Measurements from ENCODE around the gene CARMIL3. TPM values are rescaled to one million over a fixed set of nuclear protein-coding genes. Genes with fewer than 3 reads are reported as not detected.

Gene CARMIL3
- total RNA-seq, 1 donor, result not detected

Other genes starting within 250 kb of the CARMIL3 start
- gene DHRS4, start 98.2 kb upstream of the CARMIL3 start, total RNA-seq, result 38.3 and 39.7 TPM in 2 replicates
- gene DHRS4L2, start 63.1 kb upstream of the CARMIL3 start, total RNA-seq, result 11.7 and 13.2 TPM in 2 replicates
- not detected in 2 replicates for gene CPNE6, start 19.6 kb downstream of the CARMIL3 start, total RNA-seq
- 13.0 and 33.2 TPM in 2 replicates for gene PCK2, start 42.3 kb downstream of the CARMIL3 start, total RNA-seq
- 45.1 and 47.9 TPM in 2 replicates for gene DCAF11, start 62.8 kb downstream of the CARMIL3 start, total RNA-seq
- gene NRL, start 62.9 kb downstream of the CARMIL3 start, total RNA-seq, result 0.86 and 1.3 TPM in 2 replicates
- gene FITM1, start 78.7 kb downstream of the CARMIL3 start, total RNA-seq, result not detected in 2 replicates
- gene PSME1, start 84.2 kb downstream of the CARMIL3 start, total RNA-seq, result 95.7 and 147 TPM in 2 replicates
- 9.9 and 17.4 TPM in 2 replicates for gene EMC9, start 89.6 kb downstream of the CARMIL3 start, total RNA-seq
- gene PSME2, start 94.6 kb downstream of the CARMIL3 start, total RNA-seq, result 141 and 151 TPM in 2 replicates
- 37.4 and 38.0 TPM in 2 replicates for gene RNF31, start 95.5 kb downstream of the CARMIL3 start, total RNA-seq
- gene IRF9, start 109.3 kb downstream of the CARMIL3 start, total RNA-seq, result 67.6 and 96.7 TPM in 2 replicates
- 4.2 and 4.7 TPM in 2 replicates for gene REC8, start 120.1 kb downstream of the CARMIL3 start, total RNA-seq
- gene IPO4, start 136.8 kb downstream of the CARMIL3 start, total RNA-seq, result 39.6 and 41.9 TPM in 2 replicates
- 64.4 and 96.3 TPM in 2 replicates for gene TM9SF1, start 143.4 kb downstream of the CARMIL3 start, total RNA-seq
- gene TSSK4, start 153.7 kb downstream of the CARMIL3 start, total RNA-seq, result under 0.01 and 0.32 TPM in 2 replicates
- 13.8 and 15.8 TPM in 2 replicates for gene CHMP4A, start 161.5 kb downstream of the CARMIL3 start, total RNA-seq
- gene MDP1, start 164.1 kb downstream of the CARMIL3 start, total RNA-seq, result 8.6 and 15.5 TPM in 2 replicates
- 114 and 128 TPM in 2 replicates for gene NEDD8, start 180.4 kb downstream of the CARMIL3 start, total RNA-seq
- gene GMPR2, start 180.9 kb downstream of the CARMIL3 start, total RNA-seq, result 76.7 and 87.7 TPM in 2 replicates
- gene TINF2, start 190.6 kb downstream of the CARMIL3 start, total RNA-seq, result 43.2 and 60.9 TPM in 2 replicates
- 0.64 and 2.2 TPM in 2 replicates for gene TGM1, start 211.2 kb downstream of the CARMIL3 start, total RNA-seq
- gene RABGGTA, start 219.6 kb downstream of the CARMIL3 start, total RNA-seq, result 25.8 and 28.1 TPM in 2 replicates
- gene DHRS1, start 247.8 kb downstream of the CARMIL3 start, total RNA-seq, result 8.7 and 13.8 TPM in 2 replicates
- gene NOP9, start 247.8 kb downstream of the CARMIL3 start, total RNA-seq, result 24.5 and 29.4 TPM in 2 replicates